Vagina (tissue), 2 donors: ENCODE measurements around the gene MICAL3. TPM values are rescaled to one million over a fixed set of nuclear protein-coding genes. Genes with fewer than 3 reads are reported as not detected.

Source experiments
- DNase-seq, 2 donors: peaks; one replicate each; pipeline ENCODE4 v3.0.0-alpha.2; 2017; ENCODE audit errors: extremely low spot score in 2 of 2
- H3K27ac ChIP-seq: fragments of 200-600 bp; sonication (generic); one replicate; pipeline ENCODE4 v1.5.1; 2019
- H3K27me3 ChIP-seq: fragments of 200-600 bp; sonication (generic); one replicate; pipeline ENCODE4 v1.5.1; 2019
- H3K36me3 ChIP-seq, 2 donors: fragments of 200-600 bp; sonication (generic); one replicate each; pipeline ENCODE4 v1.5.1; 2017 to 2019
- H3K4me1 ChIP-seq: fragments of 200-600 bp; sonication (generic); one replicate; pipeline ENCODE4 v1.5.1; 2019
- H3K4me3 ChIP-seq, 2 donors: fragments of 200-600 bp; sonication (generic); 1 replicate in 1 of 2; 2 replicates in 1 of 2; pipeline ENCODE4 v1.5.1; 2016 to 2019
- H3K9me3 ChIP-seq: fragments of 200-600 bp; sonication (generic); one replicate; pipeline ENCODE4 v1.5.1; 2019
- POLR2A ChIP-seq, 2 donors: fragments of 450-650 bp; IDR thresholded peaks; one replicate each; pipeline ENCODE4 v1.6.1; 2017; ENCODE audit warnings: antibody characterized with exemption in 2 of 2, mild to moderate bottlenecking in 2 of 2, moderate library complexity in 2 of 2
- POLR2AphosphoS5 ChIP-seq, 2 donors: sonication (generic); formaldehyde crosslinking; IDR thresholded peaks; one replicate each; pipeline ENCODE4 v1.9.0; 2017; ENCODE audit warnings: antibody characterized with exemption in 2 of 2, mild to moderate bottlenecking in 2 of 2, low read depth in 1 of 2; ENCODE audit not compliant: insufficient read depth in 1 of 2
- intact Hi-C: fragments of 100-400 bp; cut with DNase I; formaldehyde crosslinking; loops from one replicate; pipeline ENCODE4 v1.15.1; 2023
- total RNA-seq: library from RNA; depleted of rRNA; stranded (reverse); fragments of >200 nt; gene quantifications from one replicate; pipeline ENCODE4 v1.2.3, GENCODE V29; 2016
- TF ChIP-seq, protein P1 (sequence below), 3 experiments: fragments of 450-650 bp in 2 of 3; fragments of 200-600 bp in 1 of 3; sonication (generic) in 1 of 3; IDR thresholded peaks; one replicate each; pipeline ENCODE4 v1.5.1; 2017 to 2019; ENCODE audit warnings: antibody characterized with exemption in 3 of 3, mild to moderate bottlenecking in 2 of 3, moderate library complexity in 2 of 3

Gene MICAL3
- total RNA-seq, 1 donor from 2014 or later = 35.1 TPM

DNA sequence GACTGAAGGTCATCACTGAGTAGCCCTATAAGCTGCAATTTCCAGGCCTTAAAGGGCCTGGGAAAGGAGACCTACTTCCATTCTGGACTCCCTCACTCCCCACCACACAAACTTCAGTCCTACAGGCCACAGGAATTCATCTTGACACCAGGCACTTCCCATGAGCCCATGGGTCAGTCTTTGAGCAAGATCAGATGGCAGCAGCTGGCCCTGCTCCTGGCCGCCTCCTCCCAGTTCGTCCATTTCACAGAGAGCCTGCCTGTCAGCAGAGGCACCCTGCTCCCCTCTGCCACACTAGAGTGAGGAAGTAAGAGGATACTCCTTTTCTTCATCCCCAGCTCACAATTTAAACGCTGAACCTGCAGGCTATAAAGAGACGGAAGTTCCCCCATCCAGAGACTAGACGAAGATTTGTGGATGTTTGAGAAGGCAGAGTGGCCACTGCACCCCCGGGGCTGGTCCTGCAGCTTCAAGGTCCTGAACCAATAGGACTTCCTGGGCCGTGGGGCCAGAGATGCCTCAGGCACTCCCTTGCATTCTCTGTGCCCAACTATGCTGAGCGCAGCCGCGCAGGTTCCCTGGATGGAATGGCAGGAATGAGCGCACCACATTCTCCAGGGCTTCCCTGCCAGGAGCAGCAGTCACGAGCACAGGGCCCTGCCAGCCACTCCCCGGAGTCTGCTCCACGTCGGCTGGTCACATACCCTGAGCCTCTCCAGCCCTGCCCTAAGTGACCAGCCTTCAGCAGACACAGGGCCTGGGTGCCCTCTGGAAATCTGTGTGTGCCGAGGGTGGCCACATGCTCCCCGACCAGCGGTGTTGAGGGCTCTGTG lies 216.6 kb downstream of the MICAL3 start:
- H3K27me3 ChIP-seq = no peaks in the 10 kb centered on the region
- H3K4me3 ChIP-seq = no peak overlapping the region
- H3K27ac ChIP-seq = no peak overlapping the region
- intact Hi-C loops = no loop called here
- DNase-seq = no peak
- H3K36me3 ChIP-seq = peaks cover 0 to 42% of the 10 kb centered on the region in 2 donors
- H3K4me1 ChIP-seq = no peaks in the 10 kb centered on the region
- H3K9me3 ChIP-seq = no peaks in the 10 kb centered on the region
- TF ChIP-seq POLR2AphosphoS5 (IDR thresholded peaks at IDR 0.05; ENCODE audit: insufficient read depth in 1 of 2, low read depth in 1 of 2) (no peak), POLR2A (IDR thresholded peaks at IDR 0.05) (no peak)
- TF ChIP-seq, protein P1, sequence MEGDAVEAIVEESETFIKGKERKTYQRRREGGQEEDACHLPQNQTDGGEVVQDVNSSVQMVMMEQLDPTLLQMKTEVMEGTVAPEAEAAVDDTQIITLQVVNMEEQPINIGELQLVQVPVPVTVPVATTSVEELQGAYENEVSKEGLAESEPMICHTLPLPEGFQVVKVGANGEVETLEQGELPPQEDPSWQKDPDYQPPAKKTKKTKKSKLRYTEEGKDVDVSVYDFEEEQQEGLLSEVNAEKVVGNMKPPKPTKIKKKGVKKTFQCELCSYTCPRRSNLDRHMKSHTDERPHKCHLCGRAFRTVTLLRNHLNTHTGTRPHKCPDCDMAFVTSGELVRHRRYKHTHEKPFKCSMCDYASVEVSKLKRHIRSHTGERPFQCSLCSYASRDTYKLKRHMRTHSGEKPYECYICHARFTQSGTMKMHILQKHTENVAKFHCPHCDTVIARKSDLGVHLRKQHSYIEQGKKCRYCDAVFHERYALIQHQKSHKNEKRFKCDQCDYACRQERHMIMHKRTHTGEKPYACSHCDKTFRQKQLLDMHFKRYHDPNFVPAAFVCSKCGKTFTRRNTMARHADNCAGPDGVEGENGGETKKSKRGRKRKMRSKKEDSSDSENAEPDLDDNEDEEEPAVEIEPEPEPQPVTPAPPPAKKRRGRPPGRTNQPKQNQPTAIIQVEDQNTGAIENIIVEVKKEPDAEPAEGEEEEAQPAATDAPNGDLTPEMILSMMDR (IDR thresholded peaks at IDR 0.05) = no peak

DNA sequence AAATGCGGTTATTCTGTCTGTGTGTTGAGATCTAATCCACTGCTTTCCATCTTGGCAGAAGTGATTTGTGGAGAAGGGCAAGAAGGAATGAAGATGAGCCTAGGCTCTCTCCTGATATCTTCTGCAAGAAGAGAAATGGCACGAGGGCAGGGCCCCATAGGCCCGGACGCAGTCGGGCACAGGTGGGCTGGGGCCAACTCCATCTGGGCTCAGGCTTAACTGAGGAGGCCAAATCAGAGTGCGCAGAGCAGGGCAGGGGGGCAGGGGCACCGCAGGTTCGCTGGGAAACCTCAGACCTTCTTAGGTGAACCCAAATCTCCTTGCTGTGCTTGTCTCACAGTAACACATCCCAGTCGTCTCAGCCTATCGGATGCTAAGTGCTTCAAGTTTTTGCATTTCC lies 217.3 kb downstream of the MICAL3 start:
- Histone ChIP-seq H3K9me3 (no peaks in the 10 kb centered on the region), H3K4me1 (no peaks in the 10 kb centered on the region), H3K4me3 (no peak overlapping the region), H3K27ac (no peak overlapping the region), H3K36me3 (peaks cover 0 to 42% of the 10 kb centered on the region in 2 donors), H3K27me3 (no peaks in the 10 kb centered on the region)
- no peak for TF ChIP-seq POLR2A (IDR thresholded peaks at IDR 0.05)
- no peak for TF ChIP-seq POLR2AphosphoS5 (IDR thresholded peaks at IDR 0.05; ENCODE audit: insufficient read depth in 1 of 2, low read depth in 1 of 2)
- TF ChIP-seq, protein P1 (IDR thresholded peaks at IDR 0.05) = no peak
- intact Hi-C loops = no loop called here
- no peak for DNase-seq

DNA sequence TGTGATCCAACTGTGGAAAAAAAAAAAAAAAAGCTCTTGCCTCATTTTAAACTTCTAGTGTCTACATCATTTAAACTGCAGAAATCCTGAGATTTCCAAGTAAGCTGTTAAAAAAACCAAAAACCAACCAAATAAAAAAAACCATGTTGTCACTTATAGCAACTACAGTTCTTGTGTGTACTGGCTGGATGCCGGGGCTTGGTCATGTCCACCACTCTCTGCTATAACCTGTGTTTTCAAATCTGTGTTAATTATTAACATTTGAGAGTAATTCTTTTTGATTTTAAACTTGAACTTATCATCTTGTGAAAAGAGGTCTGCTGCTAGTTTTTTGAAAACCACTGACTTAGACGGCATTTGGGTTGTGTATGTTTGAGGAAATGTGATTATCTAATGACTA lies 217.9 kb downstream of the MICAL3 start:
- H3K36me3 ChIP-seq = peaks cover 0 to 42% of the 10 kb centered on the region in 2 donors
- TF ChIP-seq, protein P1 (IDR thresholded peaks at IDR 0.05) = no peak
- TF ChIP-seq POLR2A (IDR thresholded peaks at IDR 0.05) (no peak), POLR2AphosphoS5 (IDR thresholded peaks at IDR 0.05; ENCODE audit: insufficient read depth in 1 of 2, low read depth in 1 of 2) (no peak)

DNA sequence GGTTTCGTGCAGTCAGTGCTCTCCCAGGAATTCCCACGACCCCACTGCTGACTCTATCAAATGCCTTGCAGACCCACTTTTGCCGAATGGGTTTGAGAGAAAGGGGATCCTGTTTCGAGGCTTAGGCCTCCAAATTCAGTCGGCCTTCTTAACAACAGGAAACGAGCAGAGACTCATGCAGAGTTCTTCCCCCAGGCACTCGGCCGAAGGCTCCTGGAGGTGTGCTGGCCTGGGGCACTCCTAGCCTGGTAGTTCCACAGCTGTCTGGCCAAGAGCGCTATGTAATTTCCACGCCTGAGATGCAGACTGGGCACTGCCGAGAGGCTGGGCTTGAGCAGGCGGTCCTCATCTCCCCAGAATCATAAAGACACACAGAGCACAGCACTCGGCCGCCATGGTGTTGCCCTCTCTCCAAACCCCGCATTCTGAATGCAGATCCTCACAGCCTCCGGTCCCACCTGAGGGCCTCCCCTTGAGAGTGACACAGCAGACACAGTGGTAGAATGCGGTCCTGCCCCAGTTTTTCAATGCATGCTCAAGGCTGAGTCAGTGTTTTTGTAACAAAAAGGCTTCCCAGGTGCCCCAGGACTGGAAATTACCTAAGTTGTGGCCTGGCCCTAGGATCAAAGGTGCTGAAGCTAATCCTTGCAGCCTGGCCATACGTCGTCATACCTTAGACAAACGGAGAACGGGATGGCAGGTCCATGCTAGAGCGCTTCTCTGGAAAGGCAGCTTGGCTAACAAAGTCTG lies 219.9 kb downstream of the MICAL3 start:
- DNase-seq = no peak
- intact Hi-C loops = no loop called here
- Histone ChIP-seq H3K27me3 (no peaks in the 10 kb centered on the region), H3K9me3 (no peaks in the 10 kb centered on the region), H3K4me1 (no peaks in the 10 kb centered on the region), H3K36me3 (peaks cover 0 to 40% of the 10 kb centered on the region in 2 donors), H3K4me3 (no peak overlapping the region), H3K27ac (no peak overlapping the region)
- TF ChIP-seq POLR2AphosphoS5 (IDR thresholded peaks at IDR 0.05; ENCODE audit: insufficient read depth in 1 of 2, low read depth in 1 of 2) (no peak), POLR2A (IDR thresholded peaks at IDR 0.05) (no peak)
- TF ChIP-seq, protein P1 (IDR thresholded peaks at IDR 0.05) = no peak

More for the DNA sequence above, 217.9 kb downstream of the MICAL3 start:
- Histone ChIP-seq H3K27me3 (no peaks in the 10 kb centered on the region), H3K4me3 (no peak overlapping the region), H3K27ac (no peak overlapping the region), H3K4me1 (no peaks in the 10 kb centered on the region), H3K9me3 (no peaks in the 10 kb centered on the region)
- intact Hi-C loops = no loop called here
- DNase-seq = no peak
